Stimulated activated effector memory CD8-positive, alpha-beta T cell treated with anti-CD3 and anti-CD28 coated beads, Interleukin-12 subunit alpha, Interleukin-12 subunit beta, amount 100 ng/mL, for 72 hours (primary cell): ENCODE data around the gene KLHL5.

Experiments used
- ATAC-seq: fragments of 150-1000 bp; cut with Tn5 transposase; 2 replicates; pipeline ENCODE4 v1.10.0; 2021
- DNase-seq, 2 donors: peaks; one replicate each; pipeline ENCODE4 v3.0.0; 2021 to 2022; ENCODE audit warnings: low spot score in 2 of 2
- H3K27ac Mint-ChIP-seq: one replicate; pipeline ENCODE4 v1.8.0; 2022; ENCODE audit warnings: mild to moderate bottlenecking, mixed read lengths
- H3K36me3 Mint-ChIP-seq: one replicate; pipeline ENCODE4 v1.8.0; 2022; ENCODE audit warnings: mild to moderate bottlenecking, mixed read lengths
- H3K4me1 Mint-ChIP-seq: one replicate; pipeline ENCODE4 v1.8.0; 2022; ENCODE audit warnings: mixed read lengths
- H3K4me3 Mint-ChIP-seq: one replicate; pipeline ENCODE4 v1.8.0; 2022; ENCODE audit warnings: mild to moderate bottlenecking, mixed read lengths
- H3K9me3 Mint-ChIP-seq: one replicate; pipeline ENCODE4 v1.8.0; 2022; ENCODE audit warnings: mixed read lengths

KLHL5 gene

DNA sequence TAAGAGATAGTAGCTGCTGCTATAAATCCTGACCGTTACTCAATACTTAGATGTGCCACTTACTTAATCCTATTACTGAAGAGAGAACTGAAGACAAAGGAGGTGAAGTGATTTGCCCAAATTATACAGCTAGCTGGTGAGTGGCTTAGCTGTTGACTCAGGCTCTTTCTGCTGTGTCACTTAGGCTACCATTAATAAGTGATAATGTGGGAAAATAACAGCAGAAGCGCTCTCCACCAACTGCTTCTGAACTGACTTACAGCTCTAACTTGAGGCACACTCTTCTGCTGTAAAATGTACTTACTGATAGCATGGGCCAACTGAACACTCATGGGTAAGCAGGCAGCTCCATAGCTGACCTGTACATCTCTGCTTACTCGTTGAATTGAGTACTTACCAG lies 7.5 kb upstream of the KLHL5 start:
- Mint-ChIP-seq H3K36me3 (no peaks in the 10 kb centered on the region), H3K4me1 (peaks cover 6% of the 10 kb centered on the region), H3K27ac (no peak overlapping the region), H3K9me3 (no peaks in the 10 kb centered on the region), H3K4me3 (no peak overlapping the region)
- no peak for ATAC-seq
- DNase-seq = no peak

DNA sequence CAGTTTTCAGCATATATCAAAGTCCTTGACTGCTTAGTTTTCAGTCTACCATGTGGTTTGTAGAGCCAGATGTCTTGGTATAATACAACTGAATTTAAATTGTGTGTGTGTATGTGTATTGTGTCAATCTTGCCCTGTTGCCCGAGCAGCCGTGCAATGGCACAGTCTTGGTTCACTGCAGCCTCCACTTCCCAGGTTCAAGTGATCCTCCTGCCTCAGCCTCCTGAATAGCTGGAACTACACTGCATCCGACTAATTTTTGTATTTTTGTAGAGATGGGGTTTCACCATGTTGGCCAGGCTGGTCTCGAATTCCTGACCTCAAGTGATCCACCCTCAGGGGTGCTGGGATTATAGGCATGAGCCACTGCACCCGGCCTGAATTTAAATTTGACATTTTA lies 6.0 kb upstream of the KLHL5 start:
- ATAC-seq (no peak), DNase-seq (no peak)
- no peaks in the 10 kb centered on the region for H3K36me3 Mint-ChIP-seq
- H3K4me3 Mint-ChIP-seq = no peak overlapping the region
- peaks cover 1% of the 10 kb centered on the region for H3K4me1 Mint-ChIP-seq
- H3K9me3 Mint-ChIP-seq = no peaks in the 10 kb centered on the region
- no peak overlapping the region for H3K27ac Mint-ChIP-seq

DNA sequence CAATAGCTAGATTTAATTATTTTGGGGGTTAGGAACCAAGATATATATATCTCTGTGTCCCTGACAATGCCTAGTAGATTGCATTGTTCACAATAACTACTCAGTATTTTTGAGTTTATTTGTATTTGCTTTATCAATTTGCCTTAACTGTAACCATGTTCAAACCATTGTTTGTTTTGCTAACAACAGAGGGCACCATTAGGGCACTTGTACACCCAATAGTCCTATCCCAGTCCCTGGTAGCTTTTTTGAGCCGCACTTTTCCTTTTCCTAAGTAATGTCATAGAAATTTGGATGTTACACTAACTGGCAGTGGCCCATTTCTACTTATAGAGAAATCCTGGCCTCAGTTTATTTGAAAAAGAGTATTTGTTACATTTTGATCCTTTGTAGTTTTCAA lies 575 bp upstream of the KLHL5 start:
- H3K27ac Mint-ChIP-seq = no peak overlapping the region
- peaks cover 16% of the 10 kb centered on the region for H3K4me1 Mint-ChIP-seq

DNA sequence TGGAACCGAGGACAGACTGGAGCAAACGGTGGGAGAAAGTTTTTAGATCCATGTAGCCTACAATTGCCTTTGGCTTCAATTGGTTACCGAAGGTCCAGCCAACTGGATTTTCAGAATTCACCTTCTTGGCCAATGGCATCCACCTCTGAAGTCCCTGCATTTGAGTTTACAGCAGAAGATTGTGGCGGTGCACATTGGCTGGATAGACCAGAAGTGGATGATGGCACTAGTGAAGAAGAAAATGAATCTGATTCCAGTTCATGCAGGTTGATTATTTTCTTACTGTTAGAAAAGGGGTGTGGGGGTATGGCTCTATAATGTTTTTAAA lies 702 bp downstream of the KLHL5 start:
- H3K9me3 Mint-ChIP-seq = no peaks in the 10 kb centered on the region
- H3K4me3 Mint-ChIP-seq = no peak overlapping the region
- no peak for DNase-seq
- no peak for ATAC-seq
- peaks cover 16% of the 10 kb centered on the region for H3K4me1 Mint-ChIP-seq
- H3K27ac Mint-ChIP-seq = no peak overlapping the region
- H3K36me3 Mint-ChIP-seq = no peaks in the 10 kb centered on the region

More for the DNA sequence above, 575 bp upstream of the KLHL5 start:
- Mint-ChIP-seq H3K9me3 (no peaks in the 10 kb centered on the region), H3K36me3 (no peaks in the 10 kb centered on the region), H3K4me3 (no peak overlapping the region)
- ATAC-seq (no peak), DNase-seq (no peak)

DNA sequence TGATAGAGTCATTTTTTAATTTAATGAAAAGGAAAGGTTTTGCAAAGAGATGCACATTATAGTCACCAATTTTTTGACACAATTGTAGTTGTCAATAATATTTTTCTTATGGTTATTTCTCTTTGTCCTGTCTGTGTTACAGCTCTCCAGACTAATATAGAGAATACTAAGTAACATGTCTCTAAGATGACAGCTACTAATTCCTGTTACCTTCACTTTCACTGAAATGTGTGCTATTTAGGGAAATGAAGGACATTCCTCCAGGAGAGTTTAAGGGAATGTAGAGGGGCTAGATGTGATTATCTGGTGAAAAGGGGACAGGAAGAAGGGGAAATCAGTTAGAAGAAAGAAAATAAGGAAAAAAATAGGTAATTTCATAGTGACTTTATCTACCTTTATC lies 1.4 kb downstream of the KLHL5 start:
- DNase-seq = no peak
- Mint-ChIP-seq H3K9me3 (no peaks in the 10 kb centered on the region), H3K27ac (no peak overlapping the region), H3K4me3 (no peak overlapping the region), H3K4me1 (peaks cover 16% of the 10 kb centered on the region), H3K36me3 (no peaks in the 10 kb centered on the region)
- ATAC-seq = no peak

DNA sequence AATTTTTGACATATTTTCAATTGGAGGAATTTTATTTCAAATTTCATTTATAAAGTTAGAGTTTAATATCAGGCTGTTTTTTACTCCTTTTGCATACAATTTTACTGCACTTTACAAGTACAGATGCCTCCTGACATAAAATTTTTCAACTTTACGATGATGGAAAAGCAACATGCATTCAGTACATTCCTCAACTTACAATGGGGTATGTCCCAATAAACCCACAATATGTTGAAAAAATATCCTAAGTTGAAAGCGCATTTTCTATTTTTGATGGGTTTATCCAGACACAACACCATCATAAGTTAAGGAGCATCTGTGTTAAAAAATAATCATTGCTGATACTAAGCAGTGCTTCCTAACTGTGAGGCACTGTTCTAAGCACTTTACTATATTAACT lies 4.3 kb downstream of the KLHL5 start:
- H3K36me3 Mint-ChIP-seq = no peaks in the 10 kb centered on the region
- no peaks in the 10 kb centered on the region for H3K9me3 Mint-ChIP-seq
- no peak overlapping the region for H3K4me3 Mint-ChIP-seq
- H3K27ac Mint-ChIP-seq = no peak overlapping the region
- DNase-seq (no peak), ATAC-seq (no peak)
- H3K4me1 Mint-ChIP-seq = peaks cover 16% of the 10 kb centered on the region

DNA sequence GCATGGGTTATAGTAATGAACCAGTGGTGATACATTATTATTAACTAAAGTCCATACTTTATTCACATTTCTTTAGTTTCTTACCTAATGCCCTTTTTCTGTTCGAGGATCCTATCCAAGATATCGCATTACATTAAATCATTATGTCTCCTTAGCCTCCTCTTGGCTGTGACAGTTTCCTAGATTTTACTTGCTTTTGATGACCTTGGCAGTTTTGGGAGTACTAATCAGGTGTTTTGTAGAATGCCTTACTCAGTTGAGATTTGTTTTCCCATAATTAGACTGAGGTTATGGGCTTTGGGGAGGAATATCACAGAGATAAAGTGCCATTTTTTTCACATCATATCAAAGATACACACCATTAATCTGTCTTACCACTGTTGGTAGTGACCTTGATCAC lies 5.0 kb downstream of the KLHL5 start:
- H3K4me1 Mint-ChIP-seq = peaks cover 13% of the 10 kb centered on the region
- H3K9me3 Mint-ChIP-seq = no peaks in the 10 kb centered on the region
- no peak overlapping the region for H3K4me3 Mint-ChIP-seq
- DNase-seq (no peak), ATAC-seq (no peak)
- no peaks in the 10 kb centered on the region for H3K36me3 Mint-ChIP-seq
- no peak overlapping the region for H3K27ac Mint-ChIP-seq

DNA sequence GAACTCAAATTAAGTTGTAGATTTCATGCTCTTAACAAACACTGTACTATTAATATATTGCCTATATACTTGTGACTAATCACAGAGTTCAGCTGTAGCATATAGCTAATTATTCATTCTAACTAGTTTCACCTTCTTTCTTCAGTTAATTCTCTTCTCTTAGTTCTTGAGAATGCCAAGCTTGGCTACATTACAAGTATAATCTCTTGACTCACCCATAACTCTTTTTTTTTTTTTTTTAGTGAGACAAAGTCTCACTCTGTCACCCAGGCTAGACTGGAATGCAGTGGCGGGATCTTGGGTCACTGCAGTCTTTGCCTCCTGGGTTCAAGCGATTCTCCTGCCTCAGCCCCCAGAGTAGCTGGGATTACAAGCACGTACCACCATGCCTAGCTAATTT lies 5.4 kb downstream of the KLHL5 start:
- no peak overlapping the region for H3K4me3 Mint-ChIP-seq
- DNase-seq = no peak

DNA sequence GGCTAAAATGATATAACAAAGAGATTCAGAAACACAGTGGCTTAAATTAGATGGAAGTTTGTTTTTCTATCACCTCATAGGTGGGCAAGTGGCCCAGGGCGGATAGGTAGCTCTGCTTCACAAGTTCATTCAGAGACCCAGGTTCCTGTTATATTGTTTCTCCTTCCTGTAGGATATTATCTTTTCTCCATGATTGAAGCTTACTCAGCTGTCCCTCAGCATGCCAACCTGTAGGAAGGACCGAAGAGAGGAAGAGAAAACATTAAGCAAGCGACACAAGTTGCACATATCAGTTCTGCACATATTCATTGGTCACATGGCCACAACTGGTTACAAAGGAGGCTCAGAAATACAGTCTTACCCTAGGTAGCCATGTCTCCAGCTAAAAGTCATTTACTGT lies 6.9 kb downstream of the KLHL5 start:
- Mint-ChIP-seq H3K9me3 (no peaks in the 10 kb centered on the region), H3K27ac (no peak overlapping the region), H3K36me3 (no peaks in the 10 kb centered on the region), H3K4me3 (no peak overlapping the region), H3K4me1 (no peaks in the 10 kb centered on the region)
- ATAC-seq (no peak), DNase-seq (no peak)

More for the DNA sequence above, 5.4 kb downstream of the KLHL5 start:
- peaks cover 9% of the 10 kb centered on the region for H3K4me1 Mint-ChIP-seq
- H3K9me3 Mint-ChIP-seq = no peaks in the 10 kb centered on the region
- no peak for ATAC-seq
- no peak overlapping the region for H3K27ac Mint-ChIP-seq
- H3K36me3 Mint-ChIP-seq = no peaks in the 10 kb centered on the region

DNA sequence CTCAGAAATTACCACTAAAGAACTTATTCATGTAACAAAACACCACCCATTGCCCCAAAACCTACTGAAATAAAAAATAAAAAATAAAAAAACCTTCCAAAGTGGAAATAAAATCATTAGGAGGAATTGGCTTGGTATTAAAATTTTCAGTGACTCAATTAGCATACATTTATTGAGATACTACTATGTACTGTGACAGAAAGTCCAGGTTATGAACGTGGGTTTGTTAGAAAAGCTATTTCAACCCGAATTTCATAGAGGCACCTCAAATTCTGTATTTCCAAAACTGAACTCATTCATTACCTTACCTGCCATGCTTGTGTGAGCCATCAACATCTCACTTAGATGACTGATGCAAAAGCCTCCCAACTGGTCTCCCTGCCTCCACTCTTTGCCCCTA lies 16.8 kb downstream of the KLHL5 start:
- no peak overlapping the region for H3K4me3 Mint-ChIP-seq
- DNase-seq = no peak
- H3K4me1 Mint-ChIP-seq = no peaks in the 10 kb centered on the region
- H3K9me3 Mint-ChIP-seq = no peaks in the 10 kb centered on the region
- H3K36me3 Mint-ChIP-seq = peaks cover 12% of the 10 kb centered on the region
- no peak overlapping the region for H3K27ac Mint-ChIP-seq
- no peak for ATAC-seq

DNA sequence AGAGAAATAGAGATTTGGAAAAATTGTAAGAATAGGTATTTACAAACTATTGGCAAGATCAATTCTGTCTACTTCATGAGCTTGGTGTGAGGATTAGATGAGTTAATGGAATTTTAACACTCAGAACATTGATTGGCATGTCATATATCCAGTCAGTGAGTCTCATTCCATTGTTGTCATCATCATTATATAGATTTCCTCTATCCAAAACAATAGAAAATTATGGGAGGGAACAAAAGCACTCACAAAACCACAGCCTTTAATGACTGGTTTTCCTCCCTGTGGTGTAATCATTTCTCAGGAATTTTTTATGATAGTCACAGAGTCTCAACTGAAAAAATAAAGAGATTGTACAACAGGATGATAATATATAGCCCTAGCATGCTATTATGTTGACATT lies 21.1 kb downstream of the KLHL5 start:
- Mint-ChIP-seq H3K4me1 (no peaks in the 10 kb centered on the region), H3K4me3 (no peak overlapping the region), H3K36me3 (peaks cover 24% of the 10 kb centered on the region), H3K27ac (no peak overlapping the region), H3K9me3 (no peaks in the 10 kb centered on the region)
- ATAC-seq (no peak), DNase-seq (no peak)

DNA sequence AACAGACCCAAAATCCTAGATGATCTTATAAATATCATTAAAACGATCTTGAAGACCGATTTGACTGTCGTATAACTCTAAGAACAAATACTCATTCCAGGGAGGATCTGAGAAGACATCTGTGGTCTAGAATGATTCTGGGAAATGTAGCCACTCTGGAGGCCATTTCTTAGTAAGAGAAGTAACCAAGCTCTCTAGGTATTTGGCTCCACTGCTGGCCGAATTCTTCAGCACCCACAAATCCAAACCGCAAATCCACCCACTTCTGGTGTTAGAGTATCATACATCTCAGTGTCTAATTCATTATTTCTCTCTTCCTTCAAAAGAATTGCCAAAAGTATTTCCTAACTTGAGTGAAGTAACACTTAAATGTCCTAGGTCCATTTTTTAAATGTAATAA lies 23.9 kb downstream of the KLHL5 start:
- H3K4me3 Mint-ChIP-seq = no peak overlapping the region
- no peaks in the 10 kb centered on the region for H3K4me1 Mint-ChIP-seq
- H3K9me3 Mint-ChIP-seq = no peaks in the 10 kb centered on the region
- H3K27ac Mint-ChIP-seq = no peak overlapping the region
- peaks cover 30% of the 10 kb centered on the region for H3K36me3 Mint-ChIP-seq
- ATAC-seq (no peak), DNase-seq (no peak)

DNA sequence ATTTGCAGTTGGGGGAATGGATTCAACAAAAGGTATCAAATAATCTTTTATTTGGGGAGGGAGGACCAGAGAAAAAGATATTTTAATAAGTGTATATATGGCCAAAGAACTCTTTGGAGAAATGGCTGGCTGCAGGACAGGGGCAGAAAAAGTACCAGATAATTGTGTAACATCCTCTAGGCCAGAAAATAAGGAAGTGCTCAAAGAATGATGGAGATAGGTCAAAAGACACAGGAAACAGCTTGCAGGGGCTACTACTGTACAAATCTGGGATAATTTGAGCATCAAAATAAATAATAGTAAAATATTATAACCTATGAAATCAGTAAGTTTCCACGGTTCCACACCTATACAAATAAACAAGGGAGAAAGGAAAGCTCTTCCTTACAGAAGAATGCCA lies 34.8 kb downstream of the KLHL5 start:
- H3K4me1 Mint-ChIP-seq = no peaks in the 10 kb centered on the region
- peaks cover 11% of the 10 kb centered on the region for H3K36me3 Mint-ChIP-seq
- no peak overlapping the region for H3K4me3 Mint-ChIP-seq
- no peaks in the 10 kb centered on the region for H3K9me3 Mint-ChIP-seq
- H3K27ac Mint-ChIP-seq = no peak overlapping the region
- ATAC-seq = no peak
- no peak for DNase-seq

DNA sequence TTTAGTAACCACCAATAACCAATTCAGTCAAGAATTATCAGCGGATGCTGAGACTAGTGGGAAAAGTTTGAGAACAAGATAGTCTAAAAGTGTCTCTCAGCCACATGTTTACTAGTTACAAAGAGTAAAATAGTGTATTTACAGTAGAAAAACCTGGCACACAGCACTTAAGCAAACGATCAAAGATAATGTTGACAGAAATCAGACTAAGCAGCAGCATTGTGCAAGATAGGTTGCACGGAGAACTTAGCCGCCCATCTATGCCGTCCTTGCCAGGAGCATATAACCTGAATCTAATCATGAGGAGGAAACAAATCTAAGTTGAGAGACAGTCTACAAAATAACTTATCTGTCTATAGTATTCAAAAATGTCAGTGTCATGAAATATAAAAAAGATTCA lies 35.3 kb downstream of the KLHL5 start:
- DNase-seq (no peak), ATAC-seq (no peak)
- no peaks in the 10 kb centered on the region for H3K9me3 Mint-ChIP-seq
- H3K36me3 Mint-ChIP-seq = peaks cover 13% of the 10 kb centered on the region
- no peaks in the 10 kb centered on the region for H3K4me1 Mint-ChIP-seq
- no peak overlapping the region for H3K27ac Mint-ChIP-seq
- no peak overlapping the region for H3K4me3 Mint-ChIP-seq

DNA sequence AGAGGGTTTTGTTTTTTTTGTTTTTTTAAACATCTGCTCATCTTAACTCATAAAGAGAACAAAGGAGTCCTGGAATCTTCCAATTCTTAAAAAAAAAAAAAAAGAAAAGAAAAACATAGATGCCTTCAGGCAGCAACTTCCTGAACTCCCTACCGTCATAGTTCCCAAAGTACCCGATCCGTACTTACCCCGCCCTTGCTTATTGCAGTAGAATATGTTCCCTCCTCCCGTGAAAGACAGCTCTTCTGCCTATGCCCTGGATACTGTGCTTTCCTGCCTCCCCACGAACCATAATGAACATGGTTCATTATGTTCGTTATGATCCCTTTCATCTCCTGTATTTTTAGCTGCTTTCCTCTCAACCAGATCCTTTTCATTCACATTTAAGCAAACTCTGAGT lies 40.3 kb downstream of the KLHL5 start:
- Mint-ChIP-seq H3K9me3 (no peaks in the 10 kb centered on the region), H3K27ac (peak overlapping the region; percentile 2), H3K4me3 (no peak overlapping the region), H3K4me1 (no peaks in the 10 kb centered on the region), H3K36me3 (peaks cover 41% of the 10 kb centered on the region)
- DNase-seq = no peak
- ATAC-seq = no peak

DNA sequence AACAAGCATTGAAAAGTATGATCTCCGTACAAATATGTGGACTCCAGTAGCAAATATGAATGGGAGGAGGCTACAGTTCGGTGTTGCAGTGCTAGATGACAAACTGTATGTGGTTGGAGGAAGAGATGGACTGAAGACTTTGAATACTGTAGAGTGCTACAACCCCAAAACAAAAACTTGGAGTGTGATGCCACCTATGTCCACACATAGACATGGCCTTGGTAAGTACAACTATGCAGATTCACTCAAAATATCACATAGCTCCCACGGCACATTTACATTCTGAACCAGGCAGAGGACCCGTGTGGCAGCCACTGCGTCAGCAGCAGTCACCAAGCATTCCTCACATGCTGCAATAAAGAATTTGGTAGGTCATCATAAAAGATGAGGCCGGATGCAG lies 41.3 kb downstream of the KLHL5 start:
- no peak overlapping the region for H3K4me3 Mint-ChIP-seq
- ATAC-seq (no peak), DNase-seq (no peak)
- no peaks in the 10 kb centered on the region for H3K4me1 Mint-ChIP-seq
- H3K9me3 Mint-ChIP-seq = no peaks in the 10 kb centered on the region
- H3K36me3 Mint-ChIP-seq = peaks cover 44% of the 10 kb centered on the region
- no peak overlapping the region for H3K27ac Mint-ChIP-seq

DNA sequence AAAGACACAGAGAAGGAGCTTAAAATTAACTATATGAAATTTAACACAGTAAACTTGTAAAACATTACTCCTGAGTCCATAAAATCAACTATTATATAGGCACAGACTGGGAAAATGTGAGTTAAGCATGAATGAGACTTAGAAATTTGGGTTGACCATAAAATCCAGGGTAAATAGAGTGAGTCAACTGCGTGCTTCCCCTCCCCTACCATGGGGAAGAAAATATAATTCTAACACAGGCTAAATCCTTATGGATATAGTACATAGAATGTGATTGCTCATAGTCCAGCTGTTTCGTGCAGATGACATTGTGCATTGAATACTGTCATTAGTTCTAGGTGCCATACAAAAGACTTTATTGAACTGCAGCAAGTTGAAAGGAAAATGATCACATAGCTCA lies 42.2 kb downstream of the KLHL5 start:
- Mint-ChIP-seq H3K4me1 (no peaks in the 10 kb centered on the region), H3K36me3 (peaks cover 47% of the 10 kb centered on the region), H3K27ac (no peak overlapping the region), H3K9me3 (no peaks in the 10 kb centered on the region), H3K4me3 (no peak overlapping the region)
- no peak for DNase-seq
- ATAC-seq = no peak
